ENCODE measurements around the gene FOXN4. TPM values are rescaled to one million over a fixed set of nuclear protein-coding genes. Genes with fewer than 3 reads are reported as not detected.

Gene FOXN4, protein sequence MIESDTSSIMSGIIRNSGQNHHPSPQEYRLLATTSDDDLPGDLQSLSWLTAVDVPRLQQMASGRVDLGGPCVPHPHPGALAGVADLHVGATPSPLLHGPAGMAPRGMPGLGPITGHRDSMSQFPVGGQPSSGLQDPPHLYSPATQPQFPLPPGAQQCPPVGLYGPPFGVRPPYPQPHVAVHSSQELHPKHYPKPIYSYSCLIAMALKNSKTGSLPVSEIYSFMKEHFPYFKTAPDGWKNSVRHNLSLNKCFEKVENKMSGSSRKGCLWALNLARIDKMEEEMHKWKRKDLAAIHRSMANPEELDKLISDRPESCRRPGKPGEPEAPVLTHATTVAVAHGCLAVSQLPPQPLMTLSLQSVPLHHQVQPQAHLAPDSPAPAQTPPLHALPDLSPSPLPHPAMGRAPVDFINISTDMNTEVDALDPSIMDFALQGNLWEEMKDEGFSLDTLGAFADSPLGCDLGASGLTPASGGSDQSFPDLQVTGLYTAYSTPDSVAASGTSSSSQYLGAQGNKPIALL
- polyA plus RNA-seq: under 1 TPM in 1 of 4 donors, not detected in 3; 0.03 TPM
- long read RNA-seq, donor 1: 0 reads
- long read RNA-seq, donor 2: 0 reads
- long read RNA-seq, donor 3: 0 reads
- long read RNA-seq, donor 4: 0 reads
- long read RNA-seq, donor 5: 0 reads
- long read RNA-seq, donor 6: 0 reads
- long read RNA-seq, donor 7: 0 reads
- long read RNA-seq, donor 8: 0 reads
- long read RNA-seq, donor 9: 0 reads
- long read RNA-seq, donor 10: 0 reads

DNA sequence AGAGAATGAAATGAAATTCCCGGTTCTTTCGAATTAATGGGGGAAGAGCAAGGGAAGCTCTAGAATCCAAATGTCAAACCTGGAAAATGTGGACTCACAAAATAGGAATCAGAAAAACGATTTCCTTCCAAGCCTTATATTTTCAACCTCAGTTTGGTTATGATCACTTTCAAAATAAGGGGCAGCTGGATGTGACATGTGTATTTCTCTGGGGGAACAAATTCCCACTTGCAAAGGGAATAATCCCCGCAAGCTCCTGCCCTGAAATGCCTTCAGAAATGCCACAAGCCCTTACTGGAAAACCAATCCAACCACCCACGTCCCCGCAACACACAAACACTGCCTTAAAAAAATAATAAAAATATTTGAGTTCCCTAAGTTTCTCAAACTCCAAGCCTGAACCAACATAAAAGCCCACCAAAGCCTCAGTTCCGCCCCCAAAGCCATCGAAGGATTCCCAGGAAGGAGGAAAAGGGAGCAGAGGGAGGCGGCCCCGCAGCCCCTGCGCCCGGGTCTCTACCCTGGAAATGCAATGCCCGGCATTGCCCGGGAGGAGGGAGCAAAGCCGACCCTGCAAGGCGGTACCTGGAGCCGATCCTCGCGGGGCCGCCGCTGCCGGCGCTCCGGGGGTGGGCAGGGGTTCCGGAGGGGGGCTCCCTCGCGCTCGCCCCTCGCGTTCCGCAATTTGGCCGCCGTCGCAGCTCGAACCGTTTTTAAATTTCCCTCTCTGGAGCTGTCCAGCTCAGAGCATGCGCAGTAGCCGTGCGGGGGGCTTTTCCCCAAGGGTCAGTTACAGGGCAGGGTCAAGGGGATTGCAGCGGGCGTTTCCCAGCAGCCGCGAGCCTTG, at the start of gene FOXN4:
FOXN4 (minus strand) TSS at position 751 of the 847 bp plus-strand sequence. CDS start 963 bp downstream, outside the sequence.
- FAIRE-seq (no peak), DNase-seq (no peak)
- Histone ChIP-seq H3K9me3 (ENCODE audit: control insufficient read depth in 2 of 2, insufficient read depth in 1 of 2, low read depth in 1 of 2, low read length in 1 of 2) (no peaks in the 10 kb centered on the region), H3K4me1 (ENCODE audit: control insufficient read depth in 3 of 3, insufficient read depth in 2 of 3, low read depth in 1 of 3, low read length in 2 of 3) (peaks cover 0 to 3% (median 0%) of the 10 kb centered on the region in 3 donors), H3K36me3 (ENCODE audit: control insufficient read depth in 3 of 3, insufficient read depth in 2 of 3, low read depth in 1 of 3, low read length in 3 of 3) (no peaks in the 10 kb centered on the region), H3K27me3 (ENCODE audit: control insufficient read depth in 3 of 3, insufficient read depth in 3 of 3, low read length in 3 of 3) (peaks cover 9 to 75% (median 28%) of the 10 kb centered on the region in 3 donors), H3K27ac (ENCODE audit: low read depth in 1 of 3, low read length in 2 of 3) (no peak within 1 kb of the TSS), H3K4me3 (ENCODE audit: low read depth in 1 of 3, low read length in 3 of 3) (peak within 1 kb of the TSS in 2 of 3 donors; percentile 22 to 52)
- 7 to 10% (median 7%) methylated on average over 43 of the region's 43 CpGs for WGBS, 3 donors

DNA sequence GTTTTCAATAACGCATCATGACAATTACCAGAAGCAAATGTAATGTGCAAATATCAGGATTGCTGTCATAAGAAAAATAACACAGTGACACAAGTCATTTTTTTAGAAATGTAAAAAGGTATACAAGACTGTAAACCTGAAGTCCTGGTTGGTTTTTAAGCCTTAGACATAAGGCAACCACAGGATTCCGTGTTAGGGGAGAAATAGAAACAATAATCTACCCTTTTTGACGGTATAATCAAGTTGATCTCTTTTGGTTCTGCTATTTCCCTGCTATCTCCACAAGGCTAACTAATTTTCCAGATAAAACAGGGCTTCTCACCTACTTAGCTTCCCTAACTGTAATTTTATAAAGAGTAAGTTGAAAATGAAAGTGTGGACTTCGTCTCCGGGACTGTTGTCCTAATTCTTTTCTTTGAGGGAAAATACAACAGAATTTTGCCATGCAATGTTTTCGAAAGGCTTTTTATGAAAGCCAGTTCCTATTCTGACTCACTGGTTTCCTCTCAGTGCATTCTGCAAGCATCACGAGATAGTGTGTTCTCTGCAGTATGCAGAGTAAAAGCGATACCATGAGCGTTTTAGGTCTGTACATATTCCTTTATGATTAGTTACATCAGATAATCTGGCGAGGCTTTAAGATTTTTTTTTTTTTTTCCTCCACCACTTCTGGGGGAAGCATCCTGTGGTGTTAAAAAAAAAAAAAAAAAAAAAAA, 49.2 kb upstream of the FOXN4 start:
- no peaks in the 10 kb centered on the region for H3K36me3 ChIP-seq (ENCODE audit: control insufficient read depth in 3 of 3, insufficient read depth in 2 of 3, low read depth in 1 of 3, low read length in 3 of 3)

DNA sequence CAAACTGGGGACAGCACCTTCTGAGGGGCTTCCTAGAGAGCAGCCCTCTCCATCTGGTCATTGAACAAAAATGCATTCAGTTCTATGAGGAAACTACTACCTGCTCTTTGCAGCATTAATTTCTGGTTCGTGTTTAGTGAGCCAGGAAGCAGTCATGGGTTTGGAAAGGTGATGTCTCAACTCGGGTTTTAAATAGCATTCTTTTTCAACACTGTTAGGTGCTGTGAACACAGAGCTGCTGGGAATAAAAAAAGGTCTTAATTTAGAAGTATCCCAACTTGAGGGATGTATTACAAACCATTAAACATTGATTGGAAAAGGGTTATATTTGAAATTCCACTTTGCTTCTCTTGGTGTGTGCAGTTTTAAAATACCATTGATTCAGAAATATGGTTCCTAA, 47.9 kb upstream of the FOXN4 start:
- Histone ChIP-seq H3K9me3 (ENCODE audit: control insufficient read depth in 2 of 2, insufficient read depth in 1 of 2, low read depth in 1 of 2, low read length in 1 of 2) (no peaks in the 10 kb centered on the region), H3K27ac (ENCODE audit: low read depth in 1 of 3, low read length in 2 of 3) (no peak overlapping the region), H3K27me3 (ENCODE audit: control insufficient read depth in 3 of 3, insufficient read depth in 3 of 3, low read length in 3 of 3) (no peaks in the 10 kb centered on the region), H3K4me3 (ENCODE audit: low read depth in 1 of 3, low read length in 3 of 3) (no peak overlapping the region), H3K4me1 (ENCODE audit: control insufficient read depth in 3 of 3, insufficient read depth in 2 of 3, low read depth in 1 of 3, low read length in 2 of 3) (no peaks in the 10 kb centered on the region), H3K36me3 (ENCODE audit: control insufficient read depth in 3 of 3, insufficient read depth in 2 of 3, low read depth in 1 of 3, low read length in 3 of 3) (no peaks in the 10 kb centered on the region)
- FAIRE-seq (no peak), DNase-seq (no peak)
- WGBS, 3 donors: 18 to 49% (median 28%) methylated on average over 2 of the region's 2 CpGs

More for the DNA sequence above, 49.2 kb upstream of the FOXN4 start:
- Histone ChIP-seq H3K4me1 (ENCODE audit: control insufficient read depth in 3 of 3, insufficient read depth in 2 of 3, low read depth in 1 of 3, low read length in 2 of 3) (no peaks in the 10 kb centered on the region), H3K27me3 (ENCODE audit: control insufficient read depth in 3 of 3, insufficient read depth in 3 of 3, low read length in 3 of 3) (no peaks in the 10 kb centered on the region), H3K4me3 (ENCODE audit: low read depth in 1 of 3, low read length in 3 of 3) (no peak overlapping the region), H3K9me3 (ENCODE audit: control insufficient read depth in 2 of 2, insufficient read depth in 1 of 2, low read depth in 1 of 2, low read length in 1 of 2) (no peaks in the 10 kb centered on the region), H3K27ac (ENCODE audit: low read depth in 1 of 3, low read length in 2 of 3) (no peak overlapping the region)
- FAIRE-seq (no peak), DNase-seq (peak in 1 of 2 donors; percentile 2)
- 19 to 44% (median 29%) methylated on average over 10 of the region's 10 CpGs for WGBS, 3 donors

DNA sequence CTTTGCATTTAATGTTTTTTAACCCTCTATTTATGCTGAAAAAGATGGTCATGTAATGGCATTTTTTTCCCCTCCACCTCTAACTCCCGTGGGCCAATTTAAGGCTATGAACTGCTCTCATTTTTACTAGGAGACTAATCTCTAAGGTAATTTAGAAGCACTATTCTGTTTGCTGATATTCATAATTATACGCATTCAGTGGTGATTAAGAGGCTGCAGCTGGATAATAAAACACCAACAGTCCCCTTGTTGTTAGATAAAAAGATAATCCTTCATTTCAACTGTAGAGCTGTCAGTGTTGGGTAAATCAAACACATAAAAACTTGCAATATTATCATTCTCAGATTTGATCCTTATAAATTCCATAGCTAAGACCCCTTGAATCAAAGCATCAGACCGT, 47.5 kb upstream of the FOXN4 start:
- Histone ChIP-seq H3K36me3 (ENCODE audit: control insufficient read depth in 3 of 3, insufficient read depth in 2 of 3, low read depth in 1 of 3, low read length in 3 of 3) (no peaks in the 10 kb centered on the region), H3K9me3 (ENCODE audit: control insufficient read depth in 2 of 2, insufficient read depth in 1 of 2, low read depth in 1 of 2, low read length in 1 of 2) (no peaks in the 10 kb centered on the region), H3K27ac (ENCODE audit: low read depth in 1 of 3, low read length in 2 of 3) (no peak overlapping the region), H3K4me3 (ENCODE audit: low read depth in 1 of 3, low read length in 3 of 3) (no peak overlapping the region), H3K4me1 (ENCODE audit: control insufficient read depth in 3 of 3, insufficient read depth in 2 of 3, low read depth in 1 of 3, low read length in 2 of 3) (no peaks in the 10 kb centered on the region), H3K27me3 (ENCODE audit: control insufficient read depth in 3 of 3, insufficient read depth in 3 of 3, low read length in 3 of 3) (no peaks in the 10 kb centered on the region)
- no peak for FAIRE-seq
- no peak for DNase-seq
- WGBS, 3 donors: 26 to 52% (median 46%) methylated on average over 3 of the region's 3 CpGs

DNA sequence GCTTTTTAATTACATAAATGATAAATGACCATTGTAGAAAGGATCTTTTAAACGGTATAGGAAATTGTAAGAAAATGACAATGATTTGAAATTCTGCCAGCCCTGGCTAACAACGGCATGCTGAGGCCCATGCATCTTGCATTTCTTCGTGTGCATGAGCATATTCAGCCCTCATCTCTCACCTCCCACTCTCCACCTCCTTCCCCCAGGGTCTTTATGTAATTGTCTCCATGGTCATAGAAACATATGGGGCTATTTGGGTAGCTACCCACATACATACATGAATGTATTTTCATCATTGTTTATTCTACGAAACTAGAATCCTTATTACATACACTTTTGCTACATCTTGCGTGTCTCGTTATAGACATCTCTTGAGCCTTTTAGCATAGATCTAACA, 43.1 kb upstream of the FOXN4 start:
- DNase-seq: no peak
- H3K27me3 ChIP-seq (ENCODE audit: control insufficient read depth in 3 of 3, insufficient read depth in 3 of 3, low read length in 3 of 3): no peaks in the 10 kb centered on the region
- 52 to 67% (median 67%) methylated on average over 6 of the region's 6 CpGs for WGBS, 3 donors
- H3K4me3 ChIP-seq (ENCODE audit: low read depth in 1 of 3, low read length in 3 of 3): no peak overlapping the region
- H3K27ac ChIP-seq (ENCODE audit: low read depth in 1 of 3, low read length in 2 of 3): no peak overlapping the region
- no peaks in the 10 kb centered on the region for H3K4me1 ChIP-seq (ENCODE audit: control insufficient read depth in 3 of 3, insufficient read depth in 2 of 3, low read depth in 1 of 3, low read length in 2 of 3)
- no peak for FAIRE-seq
- H3K36me3 ChIP-seq (ENCODE audit: control insufficient read depth in 3 of 3, insufficient read depth in 2 of 3, low read depth in 1 of 3, low read length in 3 of 3): no peaks in the 10 kb centered on the region
- H3K9me3 ChIP-seq (ENCODE audit: control insufficient read depth in 2 of 2, insufficient read depth in 1 of 2, low read depth in 1 of 2, low read length in 1 of 2): no peaks in the 10 kb centered on the region

DNA sequence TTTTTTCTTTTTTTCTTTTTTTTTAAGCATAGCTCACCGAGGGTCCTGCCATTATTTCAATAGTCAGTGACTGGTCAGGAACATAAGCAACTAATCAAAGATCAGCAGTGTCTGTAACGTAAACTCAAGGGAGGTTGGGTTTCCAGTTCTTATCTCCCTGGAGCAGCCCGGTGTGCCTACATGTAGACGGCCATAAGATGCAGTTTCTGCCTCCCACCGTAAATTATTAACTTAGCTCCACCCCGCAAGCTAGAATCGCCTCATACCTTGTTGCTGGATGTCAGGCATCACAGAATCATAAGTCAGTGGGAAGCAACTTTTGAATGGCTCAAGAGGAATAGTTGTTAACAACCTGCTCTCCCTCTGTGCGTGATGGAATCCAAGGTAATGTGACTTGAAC, 38.5 kb upstream of the FOXN4 start, which contains the start of gene MYO1H:
MYO1H (plus strand) TSS at position 312 of the 400 bp plus-strand sequence; CDS start at position 373, 61 bp downstream.
- H3K27ac ChIP-seq (ENCODE audit: low read depth in 1 of 3, low read length in 2 of 3): peak within 1 kb of the TSS in 1 of 3 donors; percentile 34
- H3K4me1 ChIP-seq (ENCODE audit: control insufficient read depth in 3 of 3, insufficient read depth in 2 of 3, low read depth in 1 of 3, low read length in 2 of 3): no peaks in the 10 kb centered on the region
- DNase-seq (peak; percentile 15 to 77), FAIRE-seq (no peak)
- 21 to 57% (median 34%) methylated on average over 8 of the region's 8 CpGs for WGBS, 3 donors
- H3K27me3 ChIP-seq (ENCODE audit: control insufficient read depth in 3 of 3, insufficient read depth in 3 of 3, low read length in 3 of 3): no peaks in the 10 kb centered on the region
- no peaks in the 10 kb centered on the region for H3K9me3 ChIP-seq (ENCODE audit: control insufficient read depth in 2 of 2, insufficient read depth in 1 of 2, low read depth in 1 of 2, low read length in 1 of 2)
- peak within 1 kb of the TSS in 1 of 3 donors; percentile 11 for H3K4me3 ChIP-seq (ENCODE audit: low read depth in 1 of 3, low read length in 3 of 3)
- no peaks in the 10 kb centered on the region for H3K36me3 ChIP-seq (ENCODE audit: control insufficient read depth in 3 of 3, insufficient read depth in 2 of 3, low read depth in 1 of 3, low read length in 3 of 3)

DNA sequence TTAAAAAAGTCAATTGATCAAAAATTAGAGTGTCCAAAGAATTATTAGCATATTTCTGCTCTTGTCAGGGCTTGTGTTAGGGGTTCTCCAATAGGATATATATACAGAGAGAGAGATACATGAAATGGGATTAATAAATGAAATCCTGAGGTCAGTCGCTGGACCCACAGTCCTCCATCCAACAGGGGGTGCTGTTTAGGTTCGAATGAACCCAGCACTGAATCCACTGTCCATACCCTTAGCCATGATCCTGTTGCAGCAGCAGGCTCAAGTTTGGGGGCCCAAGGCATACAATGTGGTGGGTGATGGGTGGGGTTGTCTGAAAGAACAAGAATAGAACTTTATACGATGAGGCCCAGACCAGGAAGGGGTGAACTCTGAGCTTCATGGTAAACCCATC, 37.8 kb upstream of the FOXN4 start:
- no peak overlapping the region for H3K27ac ChIP-seq (ENCODE audit: low read depth in 1 of 3, low read length in 2 of 3)
- H3K9me3 ChIP-seq (ENCODE audit: control insufficient read depth in 2 of 2, insufficient read depth in 1 of 2, low read depth in 1 of 2, low read length in 1 of 2): no peaks in the 10 kb centered on the region
- FAIRE-seq: no peak
- 72 to 86% (median 77%) methylated on average over 3 of the region's 3 CpGs for WGBS, 3 donors
- no peaks in the 10 kb centered on the region for H3K36me3 ChIP-seq (ENCODE audit: control insufficient read depth in 3 of 3, insufficient read depth in 2 of 3, low read depth in 1 of 3, low read length in 3 of 3)
- no peak for DNase-seq
- no peaks in the 10 kb centered on the region for H3K4me1 ChIP-seq (ENCODE audit: control insufficient read depth in 3 of 3, insufficient read depth in 2 of 3, low read depth in 1 of 3, low read length in 2 of 3)
- H3K27me3 ChIP-seq (ENCODE audit: control insufficient read depth in 3 of 3, insufficient read depth in 3 of 3, low read length in 3 of 3): no peaks in the 10 kb centered on the region
- H3K4me3 ChIP-seq (ENCODE audit: low read depth in 1 of 3, low read length in 3 of 3): no peak overlapping the region
